GM10266 (cell line): ENCODE results near the gene HOMER1.
"Not testable (repeated sequence)": the region's sequence is repeated elsewhere in the genome, so short reads cannot be mapped to it uniquely, and the experiment has no call there.

Experiments used
- DNase-seq: peaks from one replicate; pipeline ENCODE4 v3.0.0; 2012; ENCODE audit errors: extremely low spot score
- TF ChIP-seq, protein P1 (sequence below): IDR thresholded peaks from 2 replicates; pipeline ENCODE4 v1.5.1; 2012; ENCODE audit warnings: mild to moderate bottlenecking, low read depth; ENCODE audit not compliant: control insufficient read depth, insufficient read depth; ENCODE audit errors: missing control alignments

Gene HOMER1

DNA sequence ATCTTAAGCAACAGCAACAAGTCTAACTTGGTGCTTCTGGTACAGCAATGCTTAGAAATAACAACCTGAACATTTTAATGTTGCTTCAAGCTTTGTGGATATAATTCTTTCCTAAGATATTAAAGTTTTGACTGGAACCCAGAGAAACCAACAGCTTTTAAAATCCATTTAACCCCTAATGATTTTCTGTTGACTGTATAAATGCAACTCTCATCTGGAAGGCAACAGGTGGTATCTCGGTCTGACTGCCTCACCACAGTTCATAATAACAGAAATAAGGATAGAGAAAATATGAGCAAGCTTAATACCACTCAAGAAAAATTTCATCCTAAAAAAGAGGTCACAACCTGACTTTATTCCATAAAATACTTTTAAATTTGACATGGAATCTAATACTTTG is 116.9 kb downstream of the HOMER1 start:
- no peak for DNase-seq
- TF ChIP-seq, protein P1, sequence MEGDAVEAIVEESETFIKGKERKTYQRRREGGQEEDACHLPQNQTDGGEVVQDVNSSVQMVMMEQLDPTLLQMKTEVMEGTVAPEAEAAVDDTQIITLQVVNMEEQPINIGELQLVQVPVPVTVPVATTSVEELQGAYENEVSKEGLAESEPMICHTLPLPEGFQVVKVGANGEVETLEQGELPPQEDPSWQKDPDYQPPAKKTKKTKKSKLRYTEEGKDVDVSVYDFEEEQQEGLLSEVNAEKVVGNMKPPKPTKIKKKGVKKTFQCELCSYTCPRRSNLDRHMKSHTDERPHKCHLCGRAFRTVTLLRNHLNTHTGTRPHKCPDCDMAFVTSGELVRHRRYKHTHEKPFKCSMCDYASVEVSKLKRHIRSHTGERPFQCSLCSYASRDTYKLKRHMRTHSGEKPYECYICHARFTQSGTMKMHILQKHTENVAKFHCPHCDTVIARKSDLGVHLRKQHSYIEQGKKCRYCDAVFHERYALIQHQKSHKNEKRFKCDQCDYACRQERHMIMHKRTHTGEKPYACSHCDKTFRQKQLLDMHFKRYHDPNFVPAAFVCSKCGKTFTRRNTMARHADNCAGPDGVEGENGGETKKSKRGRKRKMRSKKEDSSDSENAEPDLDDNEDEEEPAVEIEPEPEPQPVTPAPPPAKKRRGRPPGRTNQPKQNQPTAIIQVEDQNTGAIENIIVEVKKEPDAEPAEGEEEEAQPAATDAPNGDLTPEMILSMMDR, result no peak

DNA sequence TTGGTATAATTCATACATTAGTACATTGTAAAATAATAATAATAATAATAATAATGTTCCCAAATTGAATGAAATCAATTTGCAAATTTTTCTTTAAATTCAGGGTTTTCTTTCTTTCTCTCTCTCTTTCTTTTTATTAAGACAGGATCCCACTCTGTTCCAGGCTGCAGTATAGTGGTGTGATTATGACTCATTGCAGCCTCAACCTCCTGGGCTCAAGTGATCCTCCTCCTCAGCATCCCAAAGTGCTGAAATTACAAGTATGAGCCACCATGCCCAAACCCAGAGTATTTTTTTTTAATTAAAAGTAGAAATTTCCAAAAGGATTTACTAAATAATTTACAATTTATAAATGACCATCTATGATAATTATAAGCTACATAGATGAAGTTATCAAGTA is 117.7 kb downstream of the HOMER1 start:
- TF ChIP-seq, protein P1, result no peak
- no peak for DNase-seq

DNA sequence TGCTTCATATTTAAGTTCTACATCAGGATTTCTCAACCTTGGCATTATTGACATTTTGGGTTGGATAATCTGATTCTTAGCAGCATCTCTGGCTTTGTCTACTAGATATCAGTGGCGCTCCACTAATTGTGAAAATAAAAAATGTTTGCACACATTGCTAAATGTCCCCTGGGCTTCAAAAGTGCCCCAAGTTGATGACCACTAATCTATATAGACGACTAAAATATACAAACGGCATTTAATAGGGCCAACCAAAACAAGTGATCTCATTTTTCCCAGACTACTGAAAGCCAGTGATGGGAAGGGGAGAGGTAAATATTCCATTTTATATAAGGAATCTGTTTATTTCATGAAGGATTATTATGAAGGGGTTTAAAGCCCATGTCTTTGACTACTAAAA is 118.6 kb downstream of the HOMER1 start:
- TF ChIP-seq, protein P1, result no peak
- DNase-seq, result no peak

DNA sequence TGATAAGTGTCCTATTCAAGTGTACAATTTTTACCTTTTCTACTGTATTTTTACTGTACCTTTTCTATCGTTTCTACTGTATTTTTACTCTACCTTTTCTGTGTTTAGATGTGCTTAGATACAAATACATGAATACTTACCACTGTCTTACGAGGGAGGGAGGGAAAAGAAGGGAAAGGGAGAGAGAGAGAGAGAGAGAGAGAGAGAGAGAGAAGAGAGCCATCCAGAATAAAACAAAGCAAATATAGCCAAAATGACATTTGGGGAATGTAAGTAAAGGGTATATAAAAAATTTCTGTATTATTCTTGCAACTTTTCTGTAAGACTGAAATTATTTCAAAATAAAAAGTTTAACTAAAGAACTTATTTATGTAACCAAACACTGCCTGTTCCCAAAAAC is 121.2 kb downstream of the HOMER1 start:
- DNase-seq, result no peak
- TF ChIP-seq, protein P1, result no peak

DNA sequence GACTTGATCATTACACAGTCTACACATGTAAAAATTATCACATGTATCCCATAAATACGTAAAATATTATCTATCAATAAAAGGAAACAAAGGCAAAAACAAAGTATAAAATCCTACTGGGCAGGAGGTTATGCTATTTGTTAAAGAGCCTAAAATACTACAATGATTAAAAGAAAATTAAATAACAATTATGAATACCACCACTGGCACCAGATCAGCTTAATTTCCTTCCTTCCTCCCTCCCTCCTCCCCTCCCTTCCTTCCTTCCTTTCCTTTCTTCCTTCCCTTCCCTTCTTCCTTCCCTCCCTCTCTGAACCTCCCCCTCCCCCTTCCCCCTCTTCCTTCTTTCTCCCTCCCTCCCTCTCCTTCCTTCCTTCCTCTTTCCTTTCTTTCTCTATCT is 127.3 kb downstream of the HOMER1 start:
- TF ChIP-seq, protein P1, result no peak
- no peak for DNase-seq

DNA sequence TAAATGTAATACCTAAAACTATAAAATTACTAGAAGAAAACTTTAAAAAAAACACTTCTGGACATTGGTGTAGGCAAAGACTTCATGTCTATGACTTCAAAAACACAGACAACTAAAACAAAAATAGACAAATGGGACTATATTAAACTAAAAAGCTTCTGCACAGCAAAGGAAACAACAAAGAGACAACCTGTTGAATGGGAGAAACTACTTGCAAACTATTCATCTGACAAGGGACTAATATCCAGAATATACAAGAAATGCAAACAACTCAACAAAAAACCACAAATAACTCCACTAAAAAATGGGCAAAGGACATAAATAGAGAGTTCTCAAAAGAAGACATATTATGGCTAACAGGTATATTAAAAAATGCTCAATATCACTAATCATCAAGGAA is 128.8 kb downstream of the HOMER1 start:
- DNase-seq, result not testable (repeated sequence)

DNA sequence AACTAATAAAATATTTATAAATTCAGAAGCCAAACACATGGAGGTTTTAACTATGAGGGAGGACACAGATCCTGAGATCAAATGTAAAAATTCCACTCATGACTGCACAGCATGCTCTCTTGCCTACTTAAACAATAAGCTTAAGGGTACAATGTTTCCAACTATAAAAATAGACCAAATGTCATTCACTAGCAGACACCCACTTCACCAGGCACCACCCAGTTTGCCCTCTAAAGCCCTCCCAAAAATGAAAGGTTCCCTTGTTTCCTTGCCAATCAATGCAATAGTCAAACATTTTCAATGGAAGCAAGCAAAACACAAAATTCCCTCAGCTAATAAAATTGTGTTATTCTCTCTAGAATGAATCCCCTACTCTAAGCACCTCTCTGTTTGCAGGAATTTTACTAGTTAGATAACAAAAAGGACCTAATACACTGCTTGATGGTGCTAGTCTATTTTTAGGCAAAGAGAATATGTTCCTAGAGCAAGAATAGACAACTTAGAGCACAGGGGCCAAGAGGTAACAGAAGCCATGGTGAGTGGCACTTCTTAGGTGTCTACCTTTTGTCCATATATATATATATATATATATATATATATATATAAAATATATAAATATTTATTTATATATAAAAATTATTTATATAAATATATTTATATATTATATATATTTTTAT is 135.3 kb downstream of the HOMER1 start:
- TF ChIP-seq, protein P1, result no peak
- DNase-seq, result no peak

DNA sequence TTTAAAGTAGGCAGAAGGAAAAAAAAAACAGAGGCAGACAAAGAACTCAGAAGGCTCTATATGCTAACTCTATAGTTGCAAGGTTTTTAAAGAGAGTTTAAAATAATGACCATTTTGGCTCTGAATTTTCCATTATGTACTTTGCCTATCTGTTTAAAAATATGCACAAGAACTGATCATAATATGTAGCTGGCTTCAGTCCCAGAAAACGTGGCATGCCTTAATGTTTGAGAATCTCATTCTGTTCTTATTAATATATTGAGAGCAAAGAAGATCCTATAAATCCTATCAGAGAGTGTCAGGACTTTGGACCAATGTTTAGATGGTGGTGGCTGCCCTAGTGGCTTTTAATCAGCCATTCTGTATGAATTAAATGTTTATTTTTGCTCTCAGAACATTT is 156.5 kb downstream of the HOMER1 start:
- DNase-seq, result no peak
- TF ChIP-seq, protein P1, result no peak
